Colonic mucosa (tissue), 4 donors: ENCODE measurements around the gene ACSL6. TPM values are rescaled to one million over a fixed set of nuclear protein-coding genes. Genes with fewer than 3 reads are reported as not detected.

Experiments
- DNase-seq: peaks from one replicate; pipeline ENCODE4 v3.0.0-alpha.2; 2020
- H3K27ac ChIP-seq: fragments of 200-600 bp; one replicate; pipeline ENCODE4 v1.8.0; 2021
- H3K27me3 ChIP-seq: fragments of 200-600 bp; one replicate; pipeline ENCODE4 v1.8.0; 2021
- H3K36me3 ChIP-seq: fragments of 200-600 bp; one replicate; pipeline ENCODE4 v1.8.0; 2021
- H3K4me1 ChIP-seq: fragments of 200-600 bp; one replicate; pipeline ENCODE4 v1.8.0; 2021; ENCODE audit warnings: mild to moderate bottlenecking
- H3K4me3 ChIP-seq: fragments of 200-600 bp; one replicate; pipeline ENCODE4 v1.8.0; 2021
- H3K9ac ChIP-seq, 2 donors: one replicate each; pipeline ENCODE4 v1.7.0; 2013; ENCODE audit warnings: control low read depth in 2 of 2, low read depth in 2 of 2, low read length in 2 of 2
- H3K9me3 ChIP-seq: fragments of 200-600 bp; one replicate; pipeline ENCODE4 v1.8.0; 2021
- intact Hi-C: fragments of 100-400 bp; cut with DNase I; formaldehyde crosslinking; loops from one replicate; pipeline ENCODE4 v1.14.1; 2022
- total RNA-seq, 2 donors: library from RNA; stranded (reverse); fragmentation: NEBNext Ultra II Directional in 1 of 2; extraction: Animal tissue kit (Norgen Biotek cat#: 25700) in 1 of 2; gene quantifications; one replicate each; pipeline ENCODE4 v1.2.1, GENCODE V29; 2021
- TF ChIP-seq, protein P1 (sequence below): fragments of 200-600 bp; IDR thresholded peaks from one replicate; pipeline ENCODE4 v1.8.0; 2022; ENCODE audit warnings: antibody characterized with exemption, mild to moderate bottlenecking
- donor health status: healthy.
- donor health status: DM: no; HTN: no; CAD: no.
- donor health status: DM: no; HTN: no; CAD: no.

The ACSL6 gene
- total RNA-seq, 2 donors from 2014 or later: 0.25 to 0.93 TPM

DNA sequence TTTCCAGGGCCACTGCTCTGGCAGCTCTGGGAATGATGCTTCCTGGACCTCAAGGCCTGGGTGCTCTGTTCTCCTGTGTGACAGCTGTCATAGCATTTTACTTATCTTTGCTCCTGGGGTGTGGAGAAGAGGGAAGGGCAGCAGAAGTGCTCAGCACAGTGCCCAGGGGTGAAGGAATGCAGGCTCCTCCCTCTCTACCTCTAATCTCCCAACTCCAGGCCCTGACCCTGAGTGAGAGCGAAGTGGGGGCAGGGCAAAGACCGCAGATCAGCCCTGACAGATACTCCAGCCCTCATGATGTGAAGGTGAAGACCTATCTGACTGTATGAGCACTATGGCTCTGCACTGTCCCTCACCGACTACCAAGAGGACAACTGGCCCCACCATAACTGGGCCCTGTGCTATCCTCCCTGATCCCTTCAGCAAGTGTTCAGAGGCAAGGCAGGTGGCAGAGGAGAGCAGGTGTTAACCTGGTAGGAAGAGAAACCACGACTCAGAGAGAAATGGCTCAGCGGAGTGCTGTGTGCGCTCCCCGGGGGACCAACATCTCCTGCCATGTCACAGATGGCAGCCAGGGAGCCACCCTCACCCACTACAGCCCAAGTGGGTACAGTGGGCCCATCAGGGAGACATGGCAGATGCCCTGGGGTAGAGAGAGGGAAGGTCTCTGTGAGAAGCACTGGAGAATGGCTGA lies 16.8 kb downstream of the ACSL6 start:
- no peak overlapping the region for H3K9ac ChIP-seq
- no peak overlapping the region for H3K4me3 ChIP-seq
- TF ChIP-seq, protein P1, sequence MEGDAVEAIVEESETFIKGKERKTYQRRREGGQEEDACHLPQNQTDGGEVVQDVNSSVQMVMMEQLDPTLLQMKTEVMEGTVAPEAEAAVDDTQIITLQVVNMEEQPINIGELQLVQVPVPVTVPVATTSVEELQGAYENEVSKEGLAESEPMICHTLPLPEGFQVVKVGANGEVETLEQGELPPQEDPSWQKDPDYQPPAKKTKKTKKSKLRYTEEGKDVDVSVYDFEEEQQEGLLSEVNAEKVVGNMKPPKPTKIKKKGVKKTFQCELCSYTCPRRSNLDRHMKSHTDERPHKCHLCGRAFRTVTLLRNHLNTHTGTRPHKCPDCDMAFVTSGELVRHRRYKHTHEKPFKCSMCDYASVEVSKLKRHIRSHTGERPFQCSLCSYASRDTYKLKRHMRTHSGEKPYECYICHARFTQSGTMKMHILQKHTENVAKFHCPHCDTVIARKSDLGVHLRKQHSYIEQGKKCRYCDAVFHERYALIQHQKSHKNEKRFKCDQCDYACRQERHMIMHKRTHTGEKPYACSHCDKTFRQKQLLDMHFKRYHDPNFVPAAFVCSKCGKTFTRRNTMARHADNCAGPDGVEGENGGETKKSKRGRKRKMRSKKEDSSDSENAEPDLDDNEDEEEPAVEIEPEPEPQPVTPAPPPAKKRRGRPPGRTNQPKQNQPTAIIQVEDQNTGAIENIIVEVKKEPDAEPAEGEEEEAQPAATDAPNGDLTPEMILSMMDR: no peak
- H3K27ac ChIP-seq: no peak overlapping the region
- H3K27me3 ChIP-seq: no peaks in the 10 kb centered on the region
- no peaks in the 10 kb centered on the region for H3K4me1 ChIP-seq
- H3K9me3 ChIP-seq: no peaks in the 10 kb centered on the region
- intact Hi-C loops: no loop called here
- DNase-seq: no peak
- H3K36me3 ChIP-seq: no peaks in the 10 kb centered on the region

DNA sequence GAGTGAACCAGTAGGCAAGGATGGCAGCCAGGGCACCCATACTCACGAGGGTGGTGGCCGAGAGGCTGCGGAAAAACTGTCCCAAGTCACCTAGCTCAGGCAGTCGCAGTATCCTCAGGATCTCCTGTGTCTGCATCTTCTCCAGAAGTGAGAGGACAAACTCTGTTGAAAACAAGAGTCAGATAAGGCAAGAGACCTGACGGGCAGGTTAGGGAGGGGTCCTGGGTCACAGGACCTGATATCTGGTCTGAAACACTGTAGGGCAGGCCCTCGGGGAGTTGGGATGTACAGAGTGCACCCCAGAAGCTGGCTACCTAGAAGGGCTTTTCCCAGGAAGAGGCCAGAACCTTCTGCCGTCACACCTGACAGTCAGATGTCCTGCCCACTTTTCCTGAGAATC lies 17.4 kb downstream of the ACSL6 start:
- Histone ChIP-seq H3K9me3 (no peaks in the 10 kb centered on the region), H3K9ac (no peak overlapping the region), H3K36me3 (no peaks in the 10 kb centered on the region), H3K27ac (no peak overlapping the region), H3K4me1 (no peaks in the 10 kb centered on the region), H3K27me3 (no peaks in the 10 kb centered on the region), H3K4me3 (no peak overlapping the region)
- TF ChIP-seq, protein P1: no peak
- DNase-seq: no peak
- intact Hi-C loops: no loop called here

DNA sequence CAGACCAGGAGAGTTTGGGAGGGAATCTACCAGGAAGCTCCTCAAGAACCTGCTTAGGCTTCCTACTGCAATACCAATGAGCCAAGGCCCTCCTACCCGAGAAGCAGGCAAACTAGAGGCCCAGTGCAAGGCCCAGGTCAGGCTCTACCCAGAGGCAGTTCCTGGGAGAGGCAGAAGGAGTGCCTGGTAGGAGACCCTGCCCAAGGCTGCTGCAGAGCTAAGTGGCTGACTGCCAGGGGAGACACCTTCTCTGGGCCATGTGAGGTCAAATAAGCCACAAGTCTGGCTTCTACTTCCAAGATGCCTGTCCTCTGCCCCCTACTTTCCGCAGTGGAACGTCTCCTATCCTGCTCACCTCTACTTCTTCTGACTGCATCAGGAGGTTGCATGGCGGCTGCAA lies 17.8 kb downstream of the ACSL6 start:
- no peaks in the 10 kb centered on the region for H3K9me3 ChIP-seq
- no peaks in the 10 kb centered on the region for H3K27me3 ChIP-seq

DNA sequence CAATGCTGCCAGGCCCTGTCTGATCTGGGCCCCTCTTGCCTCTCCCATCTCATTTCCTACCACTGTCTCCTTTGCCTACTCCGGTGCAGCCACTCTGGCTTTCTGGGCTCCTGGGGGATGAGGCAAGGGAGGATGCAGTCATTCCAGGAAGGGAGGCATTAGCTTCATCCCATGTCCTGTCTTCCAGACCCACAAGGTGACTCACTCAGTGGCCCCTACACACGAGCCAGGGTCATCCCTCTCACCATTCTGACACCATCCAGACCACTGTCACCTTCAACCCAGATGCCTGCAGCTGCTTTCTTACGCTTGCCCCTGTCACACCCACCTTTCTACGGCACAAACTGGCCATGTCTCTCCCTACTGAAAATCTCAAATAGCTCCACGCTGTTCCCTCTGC lies 19.1 kb downstream of the ACSL6 start:
- H3K9me3 ChIP-seq: no peaks in the 10 kb centered on the region
- no peaks in the 10 kb centered on the region for H3K36me3 ChIP-seq
- no peaks in the 10 kb centered on the region for H3K4me1 ChIP-seq
- intact Hi-C loops: no loop called here
- TF ChIP-seq, protein P1: no peak
- no peaks in the 10 kb centered on the region for H3K27me3 ChIP-seq
- no peak for DNase-seq
- H3K9ac ChIP-seq: no peak overlapping the region
- H3K4me3 ChIP-seq: no peak overlapping the region
- H3K27ac ChIP-seq: no peak overlapping the region

More for the DNA sequence above, 17.8 kb downstream of the ACSL6 start:
- Histone ChIP-seq H3K9ac (no peak overlapping the region), H3K36me3 (no peaks in the 10 kb centered on the region), H3K27ac (no peak overlapping the region), H3K4me3 (no peak overlapping the region), H3K4me1 (no peaks in the 10 kb centered on the region)
- intact Hi-C loops: no loop called here
- TF ChIP-seq, protein P1: no peak
- DNase-seq: no peak

DNA sequence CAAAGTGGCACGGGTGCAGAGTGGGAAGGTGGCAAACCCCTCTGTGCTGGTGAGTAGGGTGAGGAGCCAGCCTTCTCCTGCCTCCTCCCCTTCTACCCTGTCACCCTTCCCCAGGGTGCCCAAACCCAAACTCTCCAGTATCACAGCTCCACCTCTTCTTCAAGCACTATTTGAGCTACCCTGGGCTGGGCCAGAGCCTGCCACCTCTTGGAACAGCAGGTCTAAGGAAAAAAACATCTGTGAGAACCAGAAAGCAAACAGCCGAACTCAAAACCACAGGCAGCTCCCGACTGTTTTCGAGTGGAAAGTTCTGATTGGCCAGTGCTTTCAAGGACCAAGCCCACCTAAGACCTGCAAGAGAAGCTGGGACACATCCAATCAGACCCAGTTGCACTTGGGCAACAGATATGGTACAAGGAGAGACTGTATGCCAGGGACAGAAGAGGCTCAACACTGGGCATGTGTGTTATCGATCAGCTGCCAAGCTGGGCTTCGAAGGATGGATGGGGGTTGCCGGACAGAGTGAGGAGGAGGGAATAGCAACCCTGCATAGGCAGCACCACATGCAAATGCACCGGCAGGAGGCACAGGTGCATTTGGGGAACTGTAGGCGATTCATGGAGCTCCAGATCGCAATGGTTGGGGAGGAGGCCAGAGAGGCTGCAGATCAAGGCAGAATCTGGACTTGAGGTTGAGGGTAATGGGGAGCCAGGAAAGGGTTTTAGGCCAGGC lies 19.7 kb downstream of the ACSL6 start:
- no peaks in the 10 kb centered on the region for H3K36me3 ChIP-seq
- no peaks in the 10 kb centered on the region for H3K27me3 ChIP-seq
- no peaks in the 10 kb centered on the region for H3K4me1 ChIP-seq
- TF ChIP-seq, protein P1: no peak
- intact Hi-C loops: no loop called here
- no peak for DNase-seq
- H3K4me3 ChIP-seq: no peak overlapping the region
- no peaks in the 10 kb centered on the region for H3K9me3 ChIP-seq
- no peak overlapping the region for H3K27ac ChIP-seq
- no peak overlapping the region for H3K9ac ChIP-seq
